ENCODE results near the gene PLOD3. TPM values are rescaled to one million over a fixed set of nuclear protein-coding genes. Genes with fewer than 3 reads are reported as not detected.
"Not testable (repeated sequence)": the region's sequence is repeated elsewhere in the genome, so short reads cannot be mapped to it uniquely, and the experiment has no call there.

The PLOD3 gene
- total RNA-seq, 1 experiment from 2014 or later, result 48.3 TPM

- TF ChIP-seq ZNF512 (CRISPR knock-in tag; IDR thresholded peaks at IDR 0.05; ENCODE audit: borderline replicate concordance), result no peak
- no peak for TF ChIP-seq SMAD4 (CRISPR knock-in tag; IDR thresholded peaks at IDR 0.05)
- TF ChIP-seq ZNF317 (CRISPR knock-in tag; IDR thresholded peaks at IDR 0.05; ENCODE audit: borderline replicate concordance, low read depth), result no peak
- TF ChIP-seq NFE2L1 (CRISPR knock-in tag; IDR thresholded peaks at IDR 0.05), result no peak
These were observed at the start of gene PLOD3, which contains the start of gene ZNHIT1 (continued) for GRCh38 chr7:101217388-101218235.

- Mint-ChIP-seq H3K9me3 (no peaks in the 10 kb centered on the region), H3K27me3 (ENCODE audit: low read depth) (peaks cover 7% of the 10 kb centered on the region; the same call in 1 of the 2 replicates), H3K27ac (peak overlapping the region; percentile 39; the same call in 1 of the 2 replicates), H3K4me1 (no peaks in the 10 kb centered on the region), H3K4me3 (no peak overlapping the region), H3K36me3 (no peaks in the 10 kb centered on the region)
- ATAC-seq, result no peak
- DNase-seq (ENCODE audit: low spot score), result no peak
- ChIA-PET POLR2A (no interaction called here), CTCF (interaction anchor here (0.9 to 2.5 kb wide), 5 partner anchors 17 to 73 kb away, joined by 3 to 7 read pairs (median 5); partner anchors contain the start of gene FIS1)
- TF ChIP-seq MAX (CRISPR knock-in tag; IDR thresholded peaks at IDR 0.05) (no peak), ZNF121 (CRISPR knock-in tag; IDR thresholded peaks at IDR 0.05) (0 out of 2 replicates have a peak, but pooled peaks have one; percentile 15)
These were observed 48.5 kb upstream of the PLOD3 start for GRCh38 chr7:101265622-101266516.

- POLR2A ChIA-PET; H3K9me3 Mint-ChIP-seq; H3K4me3 Mint-ChIP-seq; H3K27ac Mint-ChIP-seq; H3K4me1 Mint-ChIP-seq; DNase-seq (ENCODE audit: low spot score); H3K27me3 Mint-ChIP-seq (ENCODE audit: low read depth); H3K36me3 Mint-ChIP-seq; ATAC-seq: not testable (repeated sequence)
- TF ChIP-seq ZNF512 (CRISPR knock-in tag; IDR thresholded peaks at IDR 0.05; ENCODE audit: borderline replicate concordance) (0 out of 2 replicates have a peak, but pooled peaks have one; percentile 63), USF1 (CRISPR knock-in tag; IDR thresholded peaks at IDR 0.05) (peak; percentile 24; the same call in 1 of the 2 replicates)
- CTCF ChIA-PET, result interaction anchor here (1.2 to 2.5 kb wide), 3 partner anchors 20 to 72 kb away, joined by 3 to 5 read pairs (median 5); partner anchors contain the start of gene FIS1
These were observed 46.8 kb upstream of the PLOD3 start for GRCh38 chr7:101264102-101264706.

- DNase-seq (ENCODE audit: low spot score) (no peak), ATAC-seq (no peak)
- peaks cover 7% of the 10 kb centered on the region; the same call in 1 of the 2 replicates for H3K27me3 Mint-ChIP-seq (ENCODE audit: low read depth)
- no peaks in the 10 kb centered on the region for H3K9me3 Mint-ChIP-seq
- H3K36me3 Mint-ChIP-seq, result no peaks in the 10 kb centered on the region
- H3K4me3 Mint-ChIP-seq, result no peak overlapping the region
- ChIA-PET CTCF (interaction anchor here (0.9 to 1.5 kb wide), 3 partner anchors 14 to 25 kb away, joined by 3 to 7 read pairs (median 5); no protein-coding TSS in a partner anchor), POLR2A (no interaction called here)
- H3K27ac Mint-ChIP-seq, result no peak overlapping the region
- peaks cover 4% of the 10 kb centered on the region; the same call in 1 of the 2 replicates for H3K4me1 Mint-ChIP-seq
- TF ChIP-seq ZNF219 (CRISPR knock-in tag; IDR thresholded peaks at IDR 0.05; ENCODE audit: borderline replicate concordance) (no peak), ATF2 (CRISPR knock-in tag; IDR thresholded peaks at IDR 0.05; ENCODE audit: borderline replicate concordance, low read depth) (no peak), NR1H2 (CRISPR knock-in tag; IDR thresholded peaks at IDR 0.05) (no peak), SP1 (CRISPR knock-in tag; conservative IDR thresholded peaks at IDR 0.05) (no peak), ZNF138 (CRISPR knock-in tag; conservative IDR thresholded peaks at IDR 0.05) (no peak), ZNF263 (CRISPR knock-in tag; IDR thresholded peaks at IDR 0.05; ENCODE audit: low read depth) (no peak), TEAD1 (CRISPR knock-in tag; IDR thresholded peaks at IDR 0.05) (no peak), ATF6 (CRISPR knock-in tag; IDR thresholded peaks at IDR 0.05) (no peak)
These were observed 40.9 kb upstream of the PLOD3 start for GRCh38 chr7:101258243-101258731.

All from WTC11 (cell line).